SU-DHL-6 (cell line): ENCODE results near the gene TECTA.

Experiments
- H2AFZ ChIP-seq: fragments of 200-600 bp; sonication (generic); 2 replicates; pipeline ENCODE4 v1.6.1; 2014; ENCODE audit warnings: low read depth, mild to moderate bottlenecking, moderate library complexity, mixed read lengths, antibody characterized with exemption, low read length; ENCODE audit not compliant: severe bottlenecking
- H3F3A ChIP-seq: fragments of 200-600 bp; shearing (Covaris generic); 2 replicates; pipeline ENCODE4 v1.6.0; 2016; ENCODE audit warnings: antibody characterized with exemption, mild to moderate bottlenecking; ENCODE audit not compliant: insufficient read depth
- H3K27ac ChIP-seq: fragments of 200-600 bp; sonication (generic); 2 replicates; pipeline ENCODE4 v1.5.1; 2016; ENCODE audit warnings: low read depth, mild to moderate bottlenecking, low read length, moderate library complexity, mixed read lengths
- H3K27me3 ChIP-seq: fragments of 200-600 bp; sonication (generic), shearing (Covaris generic); 2 replicates; pipeline ENCODE4 v1.6.0; 2014; ENCODE audit warnings: mild to moderate bottlenecking, low read length
- H3K36me3 ChIP-seq: fragments of 200-600 bp; sonication (generic); 2 replicates; pipeline ENCODE4 v1.6.1; 2014; ENCODE audit warnings: mild to moderate bottlenecking, low read length, mixed read lengths
- H3K4me2 ChIP-seq: fragments of 300-600, 200-600 bp; shearing (Covaris generic), sonication (generic); 2 replicates; pipeline ENCODE4 v1.6.0; 2014; ENCODE audit warnings: low read length, low read depth, mild to moderate bottlenecking; ENCODE audit not compliant: poor library complexity, severe bottlenecking
- H3K4me3 ChIP-seq: fragments of 200-600 bp; sonication (generic); 2 replicates; pipeline ENCODE4 v1.5.1; 2014; ENCODE audit warnings: antibody characterized with exemption, low read length, mild to moderate bottlenecking, mixed read lengths; ENCODE audit not compliant: insufficient read depth, poor library complexity, severe bottlenecking
- H3K79me2 ChIP-seq: fragments of 200-600 bp; sonication (generic); 2 replicates; pipeline ENCODE4 v1.6.1; 2014; ENCODE audit warnings: mild to moderate bottlenecking, low read length, moderate library complexity; ENCODE audit not compliant: insufficient read depth
- H3K9ac ChIP-seq: fragments of 200-600 bp; sonication (generic); 2 replicates; pipeline ENCODE4 v1.7.0; 2014; ENCODE audit warnings: mild to moderate bottlenecking, low read length
- H3K9me2 ChIP-seq: fragments of 200-600 bp; sonication (generic); replicated peaks from 2 replicates; pipeline ENCODE4 v1.6.1; 2014; ENCODE audit warnings: low read length; ENCODE audit not compliant: insufficient read depth
- H3K9me3 ChIP-seq: fragments of 200-600 bp; sonication (generic); 2 replicates; pipeline ENCODE4 v1.6.1; 2014; ENCODE audit warnings: low read length, mixed read lengths; ENCODE audit not compliant: insufficient read depth
- H4K20me1 ChIP-seq: fragments of 200-600 bp; sonication (generic); 2 replicates; pipeline ENCODE4 v1.6.1; 2014; ENCODE audit warnings: low read depth, mild to moderate bottlenecking, antibody characterized with exemption, low read length, moderate library complexity, mixed read lengths
- EZH2phosphoT487 ChIP-seq: fragments of 200-600 bp; sonication (generic), shearing (Covaris generic); conservative IDR thresholded peaks from 2 replicates; pipeline ENCODE4 v1.6.1; 2018; ENCODE audit warnings: mild to moderate bottlenecking, antibody characterized with exemption, low read length, moderate library complexity, mixed read lengths
- TF ChIP-seq, protein P1 (sequence below): fragments of 200-600 bp; sonication (generic); IDR thresholded peaks from one replicate; pipeline ENCODE4 v1.5.1; 2017; ENCODE audit warnings: antibody characterized with exemption, mild to moderate bottlenecking, low read length, moderate library complexity; ENCODE audit not compliant: insufficient read depth, poor library complexity, severe bottlenecking

TECTA gene

DNA sequence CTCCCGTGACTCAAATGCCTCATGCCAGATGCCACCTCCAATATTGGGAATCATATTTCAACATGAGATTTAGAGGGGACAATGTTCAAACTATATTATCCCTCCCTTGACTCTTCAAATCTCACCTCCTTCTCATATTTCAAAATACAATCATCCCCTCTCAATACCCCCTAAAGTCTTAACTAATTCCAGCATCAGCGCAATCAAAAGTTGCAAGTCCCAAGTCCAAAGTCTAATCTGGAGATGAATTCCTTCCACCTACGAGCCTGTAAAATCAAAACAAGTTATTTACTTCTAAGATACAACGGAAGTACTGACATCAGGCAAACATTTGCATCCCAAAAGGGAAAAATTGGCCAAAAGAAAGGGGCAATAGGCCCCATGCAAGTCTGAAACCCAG is 124.3 kb downstream of the TECTA start:
- no peaks in the 10 kb centered on the region for H3F3A ChIP-seq
- no peak overlapping the region for H2AFZ ChIP-seq
- no peak overlapping the region for H3K27ac ChIP-seq
- no peak overlapping the region for H3K4me2 ChIP-seq
- H3K9me3 ChIP-seq, result no peaks in the 10 kb centered on the region; the same call in 1 of the 2 replicates
- H4K20me1 ChIP-seq, result no peaks in the 10 kb centered on the region
- TF ChIP-seq EZH2phosphoT487, result no peak
- TF ChIP-seq, protein P1, sequence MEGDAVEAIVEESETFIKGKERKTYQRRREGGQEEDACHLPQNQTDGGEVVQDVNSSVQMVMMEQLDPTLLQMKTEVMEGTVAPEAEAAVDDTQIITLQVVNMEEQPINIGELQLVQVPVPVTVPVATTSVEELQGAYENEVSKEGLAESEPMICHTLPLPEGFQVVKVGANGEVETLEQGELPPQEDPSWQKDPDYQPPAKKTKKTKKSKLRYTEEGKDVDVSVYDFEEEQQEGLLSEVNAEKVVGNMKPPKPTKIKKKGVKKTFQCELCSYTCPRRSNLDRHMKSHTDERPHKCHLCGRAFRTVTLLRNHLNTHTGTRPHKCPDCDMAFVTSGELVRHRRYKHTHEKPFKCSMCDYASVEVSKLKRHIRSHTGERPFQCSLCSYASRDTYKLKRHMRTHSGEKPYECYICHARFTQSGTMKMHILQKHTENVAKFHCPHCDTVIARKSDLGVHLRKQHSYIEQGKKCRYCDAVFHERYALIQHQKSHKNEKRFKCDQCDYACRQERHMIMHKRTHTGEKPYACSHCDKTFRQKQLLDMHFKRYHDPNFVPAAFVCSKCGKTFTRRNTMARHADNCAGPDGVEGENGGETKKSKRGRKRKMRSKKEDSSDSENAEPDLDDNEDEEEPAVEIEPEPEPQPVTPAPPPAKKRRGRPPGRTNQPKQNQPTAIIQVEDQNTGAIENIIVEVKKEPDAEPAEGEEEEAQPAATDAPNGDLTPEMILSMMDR, result no peak
- H3K36me3 ChIP-seq, result no peaks in the 10 kb centered on the region
- no peaks in the 10 kb centered on the region for H3K27me3 ChIP-seq
- no peak overlapping the region for H3K9ac ChIP-seq
- H3K4me3 ChIP-seq, result no peak overlapping the region
- no peaks in the 10 kb centered on the region for H3K79me2 ChIP-seq
- no peaks in the 10 kb centered on the region for H3K9me2 ChIP-seq

DNA sequence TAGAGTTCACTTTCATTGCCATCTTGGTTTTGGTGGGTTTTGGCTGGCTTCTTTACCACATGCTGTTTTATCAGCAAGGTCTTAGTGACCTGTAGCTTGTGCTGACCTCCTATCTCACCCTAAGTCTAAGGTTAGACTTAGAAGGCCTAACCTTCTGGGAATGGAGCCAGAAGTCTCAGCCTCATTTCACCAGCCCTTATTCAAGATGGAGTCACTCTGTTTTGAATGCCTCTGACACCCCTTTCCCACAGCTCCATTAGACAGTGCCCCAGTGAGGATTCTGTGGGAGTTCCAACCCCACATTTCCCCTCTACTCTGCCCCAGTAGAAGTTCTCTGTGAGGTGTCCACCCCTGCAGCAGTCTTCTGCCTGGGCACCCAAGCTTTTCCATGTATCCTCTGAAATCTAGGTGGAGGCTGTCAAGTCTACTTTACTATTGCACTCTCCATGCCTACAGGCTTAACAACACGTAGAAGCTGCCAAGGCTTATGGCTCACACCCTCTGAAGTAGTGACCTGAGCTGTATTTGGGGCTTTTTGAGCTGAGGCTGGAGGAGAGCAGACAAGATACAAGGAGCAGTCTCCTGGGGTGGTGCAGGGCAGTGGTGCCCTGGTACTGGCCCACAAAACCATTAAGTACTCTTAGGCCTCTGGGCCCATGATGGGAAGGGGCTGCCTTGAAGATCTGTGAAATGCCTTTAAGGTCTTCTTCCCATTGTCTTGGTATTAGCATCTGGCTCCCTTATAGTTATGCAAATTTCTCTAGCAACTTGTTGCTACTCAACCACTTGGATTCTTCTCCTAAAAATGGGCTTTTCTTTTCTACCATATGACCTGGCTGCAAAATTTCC is 125.6 kb downstream of the TECTA start:
- Histone ChIP-seq H3K4me3 (no peak overlapping the region), H3F3A (no peaks in the 10 kb centered on the region), H4K20me1 (no peaks in the 10 kb centered on the region), H3K27ac (no peak overlapping the region), H3K4me2 (no peak overlapping the region), H3K36me3 (no peaks in the 10 kb centered on the region), H3K9me2 (no peaks in the 10 kb centered on the region), H2AFZ (no peak overlapping the region), H3K79me2 (no peaks in the 10 kb centered on the region), H3K9ac (no peak overlapping the region), H3K9me3 (no peaks in the 10 kb centered on the region; the same call in 1 of the 2 replicates), H3K27me3 (no peaks in the 10 kb centered on the region)
- TF ChIP-seq, protein P1, result no peak
- no peak for TF ChIP-seq EZH2phosphoT487

DNA sequence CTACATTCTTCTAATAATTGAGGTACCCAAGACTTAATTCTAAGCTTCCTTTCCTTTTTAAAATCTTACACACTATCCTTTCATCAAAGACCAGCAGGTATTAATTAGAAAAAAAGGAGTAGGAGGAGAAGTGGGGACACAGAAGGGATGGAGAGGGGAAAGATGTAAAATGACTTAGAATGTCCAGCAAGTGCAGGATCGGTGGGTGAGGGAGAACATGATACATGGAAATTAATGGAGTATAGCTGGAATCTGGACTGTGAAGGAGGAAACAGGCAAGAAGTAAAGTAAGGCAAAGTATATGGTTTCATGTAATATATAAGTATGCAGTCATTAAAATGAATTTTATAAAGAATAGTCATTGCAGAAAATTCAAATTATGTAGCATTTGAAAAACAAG is 127.8 kb downstream of the TECTA start:
- Histone ChIP-seq H3K27ac (no peak overlapping the region), H2AFZ (no peak overlapping the region), H3K4me3 (no peak overlapping the region), H3F3A (no peaks in the 10 kb centered on the region), H4K20me1 (no peaks in the 10 kb centered on the region), H3K4me2 (no peak overlapping the region), H3K79me2 (no peaks in the 10 kb centered on the region), H3K27me3 (no peaks in the 10 kb centered on the region), H3K9me3 (no peaks in the 10 kb centered on the region; the same call in 1 of the 2 replicates), H3K36me3 (no peaks in the 10 kb centered on the region), H3K9me2 (no peaks in the 10 kb centered on the region), H3K9ac (no peak overlapping the region)
- TF ChIP-seq, protein P1, result no peak
- no peak for TF ChIP-seq EZH2phosphoT487
